ENCODE measurements around the gene MAK. TPM values are rescaled to one million over a fixed set of nuclear protein-coding genes. Genes with fewer than 3 reads are reported as not detected.

Gene MAK
- total RNA-seq, 1 donor from 2014 or later: 0.14 TPM

GRCh38 chr6:10736731-10737130 is 101.6 kb downstream of the MAK start:
- peaks cover 17% of the 10 kb centered on the region for H3K36me3 ChIP-seq
- no peaks in the 10 kb centered on the region for H3K9me3 ChIP-seq (replicated peaks)
- no peak for DNase-seq
- H3K4me3 ChIP-seq: no peak overlapping the region
- no peaks in the 10 kb centered on the region for H3K27me3 ChIP-seq (ENCODE audit: low read depth)
- H3K4me1 ChIP-seq: no peaks in the 10 kb centered on the region
- intact Hi-C loops (cut with micrococcal nuclease): no loop called here
- no peak overlapping the region for H3K27ac ChIP-seq (replicated peaks)
- TF ChIP-seq CTCF (IDR thresholded peaks at IDR 0.05; ENCODE audit: borderline replicate concordance): no peak

DNA sequence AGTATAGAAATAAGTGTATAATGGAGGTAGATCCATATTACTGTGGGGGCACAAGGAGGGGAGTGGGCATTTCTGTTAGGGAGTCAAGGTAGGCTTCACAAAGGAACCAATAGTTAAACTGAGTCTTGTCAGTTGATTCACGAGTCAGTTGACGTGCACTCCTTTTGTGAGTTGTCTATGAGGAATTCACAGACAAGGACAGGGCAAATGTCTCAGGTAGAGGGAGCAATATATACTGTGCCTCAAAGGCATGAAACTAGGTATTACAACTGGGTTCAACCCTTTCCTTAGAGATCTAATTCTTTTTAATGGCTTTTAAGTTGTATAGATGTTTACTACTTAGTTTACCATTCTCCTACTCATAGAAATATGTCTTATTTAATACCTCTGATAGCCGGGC is 104.5 kb downstream of the MAK start:
- no peaks in the 10 kb centered on the region for H3K9me3 ChIP-seq (replicated peaks)
- intact Hi-C loops (cut with micrococcal nuclease): no loop called here
- TF ChIP-seq CTCF (IDR thresholded peaks at IDR 0.05; ENCODE audit: borderline replicate concordance): no peak
- H3K27me3 ChIP-seq (ENCODE audit: low read depth): no peaks in the 10 kb centered on the region
- H3K4me3 ChIP-seq: no peak overlapping the region
- no peak overlapping the region for H3K27ac ChIP-seq (replicated peaks)
- H3K36me3 ChIP-seq: peaks cover 44% of the 10 kb centered on the region
- DNase-seq: no peak
- H3K4me1 ChIP-seq: peaks cover 13% of the 10 kb centered on the region

- no peak for TF ChIP-seq CTCF (IDR thresholded peaks at IDR 0.05; ENCODE audit: borderline replicate concordance)
- Histone ChIP-seq H3K27ac (replicated peaks) (no peak overlapping the region), H3K36me3 (peaks cover 50% of the 10 kb centered on the region)
Observed at GRCh38 chr6:10733151-10733715, 105.1 kb downstream of the MAK start.

GRCh38 chr6:10730254-10730653 is 108.1 kb downstream of the MAK start:
- intact Hi-C loops (cut with micrococcal nuclease): no loop called here
- Histone ChIP-seq H3K4me1 (peaks cover 28% of the 10 kb centered on the region), H3K27ac (replicated peaks) (no peak overlapping the region), H3K36me3 (peaks cover 74% of the 10 kb centered on the region), H3K27me3 (ENCODE audit: low read depth) (no peaks in the 10 kb centered on the region), H3K9me3 (replicated peaks) (no peaks in the 10 kb centered on the region), H3K4me3 (no peak overlapping the region)
- no peak for DNase-seq
- TF ChIP-seq CTCF (IDR thresholded peaks at IDR 0.05; ENCODE audit: borderline replicate concordance): no peak

More at GRCh38 chr6:10733151-10733715, 105.1 kb downstream of the MAK start:
- H3K9me3 ChIP-seq (replicated peaks): no peaks in the 10 kb centered on the region
- DNase-seq: no peak
- H3K27me3 ChIP-seq (ENCODE audit: low read depth): no peaks in the 10 kb centered on the region
- intact Hi-C loops (cut with micrococcal nuclease): no loop called here
- no peak overlapping the region for H3K4me3 ChIP-seq
- H3K4me1 ChIP-seq: peaks cover 13% of the 10 kb centered on the region

- Histone ChIP-seq H3K4me1 (peaks cover 68% of the 10 kb centered on the region), H3K36me3 (peaks cover 53% of the 10 kb centered on the region)
- intact Hi-C loops (cut with micrococcal nuclease): no loop called here
Observed at GRCh38 chr6:10725716-10726115, 112.6 kb downstream of the MAK start.

More at GRCh38 chr6:10725716-10726115, 112.6 kb downstream of the MAK start:
- H3K27me3 ChIP-seq (ENCODE audit: low read depth): no peaks in the 10 kb centered on the region
- H3K27ac ChIP-seq (replicated peaks): no peak overlapping the region
- no peak overlapping the region for H3K4me3 ChIP-seq
- DNase-seq: no peak
- no peak for TF ChIP-seq CTCF (IDR thresholded peaks at IDR 0.05; ENCODE audit: borderline replicate concordance)
- no peaks in the 10 kb centered on the region for H3K9me3 ChIP-seq (replicated peaks)
